BE2C (cell line): ENCODE results near the gene PRICKLE4.
A peak's percentile ranks its signal among the peaks of the same experiment; 100 is the strongest.

Experiments used
- DNase-seq: peaks from one replicate; pipeline ENCODE4 v3.0.0-alpha.2; 2020
- H3K27me3 ChIP-seq: fragments of 250-450 bp; sonication (Bioruptor Pico); 2 replicates; pipeline ENCODE4 v1.5.1; 2020; ENCODE audit warnings: mild to moderate bottlenecking
- H3K36me3 ChIP-seq: fragments of 250-450 bp; sonication (Bioruptor Pico); 2 replicates; pipeline ENCODE4 v1.5.1; 2020; ENCODE audit warnings: mild to moderate bottlenecking
- H3K4me1 ChIP-seq: fragments of 250-450 bp; sonication (Bioruptor Pico); 2 replicates; pipeline ENCODE4 v1.5.1; 2020
- H3K4me3 ChIP-seq: 2 replicates; pipeline ENCODE4 v1.5.1; 2011; ENCODE audit warnings: low read depth, low read length
- H3K9me3 ChIP-seq: fragments of 250-450 bp; sonication (Bioruptor Pico); 2 replicates; pipeline ENCODE4 v1.5.1; 2020
- CTCF ChIP-seq: IDR thresholded peaks from 2 replicates; pipeline ENCODE4 v1.5.1; 2012; ENCODE audit warnings: mild to moderate bottlenecking, low read depth, low read length

The PRICKLE4 gene

GRCh38 chr6:41787219-41787917, 6.8 kb downstream of the PRICKLE4 start, which contains the start of gene TOMM6:
TOMM6 (plus strand) TSS chr6:41787694; CDS start chr6:41787698, 4 bp downstream.
- no peaks in the 10 kb centered on the region for H3K4me1 ChIP-seq
- H3K27me3 ChIP-seq: no peaks in the 10 kb centered on the region
- peak within 1 kb of the TSS; percentile 97 for H3K4me3 ChIP-seq
- peak; percentile 95 for DNase-seq
- H3K9me3 ChIP-seq: no peaks in the 10 kb centered on the region
- H3K36me3 ChIP-seq: peaks cover 27% of the 10 kb centered on the region
- peak; percentile 69 for TF ChIP-seq CTCF

GRCh38 chr6:41789390-41789724, 8.8 kb downstream of the PRICKLE4 start:
- no peak for TF ChIP-seq CTCF
- H3K36me3 ChIP-seq: peaks cover 28% of the 10 kb centered on the region

GRCh38 chr6:41790045-41790444, 9.5 kb downstream of the PRICKLE4 start:
- no peaks in the 10 kb centered on the region for H3K9me3 ChIP-seq
- DNase-seq: no peak
- H3K27me3 ChIP-seq: no peaks in the 10 kb centered on the region
- no peak for TF ChIP-seq CTCF
- H3K4me1 ChIP-seq: no peaks in the 10 kb centered on the region
- H3K4me3 ChIP-seq: no peak overlapping the region
- H3K36me3 ChIP-seq: peaks cover 28% of the 10 kb centered on the region

More at GRCh38 chr6:41789390-41789724, 8.8 kb downstream of the PRICKLE4 start:
- H3K9me3 ChIP-seq: no peaks in the 10 kb centered on the region
- no peak overlapping the region for H3K4me3 ChIP-seq
- H3K4me1 ChIP-seq: no peaks in the 10 kb centered on the region
- DNase-seq: no peak
- no peaks in the 10 kb centered on the region for H3K27me3 ChIP-seq

GRCh38 chr6:41791305-41791704, 10.7 kb downstream of the PRICKLE4 start:
- H3K4me3 ChIP-seq: no peak overlapping the region
- H3K9me3 ChIP-seq: no peaks in the 10 kb centered on the region
- no peaks in the 10 kb centered on the region for H3K27me3 ChIP-seq
- H3K4me1 ChIP-seq: no peaks in the 10 kb centered on the region
- TF ChIP-seq CTCF: no peak
- H3K36me3 ChIP-seq: peaks cover 33% of the 10 kb centered on the region
- no peak for DNase-seq

GRCh38 chr6:41791984-41792383, 11.4 kb downstream of the PRICKLE4 start:
- DNase-seq: no peak
- Histone ChIP-seq H3K27me3 (no peaks in the 10 kb centered on the region), H3K9me3 (no peaks in the 10 kb centered on the region), H3K4me1 (no peaks in the 10 kb centered on the region), H3K4me3 (no peak overlapping the region), H3K36me3 (peaks cover 36% of the 10 kb centered on the region)
- no peak for TF ChIP-seq CTCF

GRCh38 chr6:41796474-41796873, 15.9 kb downstream of the PRICKLE4 start:
- H3K4me3 ChIP-seq: no peak overlapping the region
- no peaks in the 10 kb centered on the region for H3K27me3 ChIP-seq
- H3K36me3 ChIP-seq: peaks cover 21% of the 10 kb centered on the region
- no peak for DNase-seq
- no peaks in the 10 kb centered on the region for H3K4me1 ChIP-seq
- no peak for TF ChIP-seq CTCF
- H3K9me3 ChIP-seq: no peaks in the 10 kb centered on the region
